Kidney (tissue), 14 donors: ENCODE results near the gene EHD4. TPM values are rescaled to one million over a fixed set of nuclear protein-coding genes. Genes with fewer than 3 reads are reported as not detected.

ENCODE experiments used
- DNase-seq, 5 donors: peaks; one replicate each; pipeline ENCODE4 v3.0.0-alpha.2; 2013 to 2020
- FAIRE-seq: peaks from 2 replicates; lab custom pipeline; 2012; peaks lifted over from hg19 to GRCh38; lab: Jason Lieb, UNC
- H3K27ac ChIP-seq, 2 donors: one replicate each; pipeline ENCODE4 v1.7.0; 2013; ENCODE audit warnings: low read depth in 2 of 2, low read length in 2 of 2, inconsistent platforms in 1 of 2
- H3K27me3 ChIP-seq: one replicate; pipeline ENCODE4 v1.7.1; 2013; ENCODE audit warnings: low read length, inconsistent platforms; ENCODE audit not compliant: control insufficient read depth, insufficient read depth
- H3K36me3 ChIP-seq, 3 donors: one replicate each; pipeline versions ENCODE4 v1.7.0 to v1.7.1; 2013; ENCODE audit warnings: low read length in 3 of 3, control low read depth in 1 of 3, inconsistent platforms in 1 of 3; ENCODE audit not compliant: insufficient read depth in 3 of 3, control insufficient read depth in 2 of 3
- H3K4me1 ChIP-seq, 3 donors: one replicate each; pipeline versions ENCODE4 v1.7.0 to v1.7.1; 2013; ENCODE audit warnings: low read length in 3 of 3, inconsistent platforms in 1 of 3, low read depth in 1 of 3; ENCODE audit not compliant: control insufficient read depth in 2 of 3, insufficient read depth in 2 of 3
- H3K4me3 ChIP-seq, 3 donors: one replicate each; pipeline versions ENCODE4 v1.7.0 to v1.8.1; 2013; ENCODE audit warnings: low read length in 3 of 3, control low read depth in 1 of 3, inconsistent platforms in 1 of 3
- H3K9ac ChIP-seq, 3 donors: one replicate each; pipeline versions ENCODE4 v1.7.0 to v1.7.1; 2013; ENCODE audit warnings: low read length in 3 of 3, control low read depth in 1 of 3, inconsistent platforms in 1 of 3
- H3K9me3 ChIP-seq, 3 donors: one replicate each; pipeline versions ENCODE4 v1.7.0 to v1.7.1; 2013; ENCODE audit warnings: low read length in 3 of 3, control low read depth in 1 of 3, inconsistent platforms in 1 of 3; ENCODE audit not compliant: control insufficient read depth in 2 of 3, insufficient read depth in 1 of 3
- intact Hi-C: fragments of 100-400 bp; cut with DNase I; formaldehyde crosslinking; loops from one replicate; pipeline ENCODE4 v1.11.1; 2022
- polyA plus RNA-seq: library from polyadenylated mRNA; stranded (reverse); fragments of 350-450 nt; fragmentation: Illumina TruSeq; extraction: RNeasy Lipid Tissue Mini Kit (QIAGEN cat#74804); gene quantifications from one replicate; pipeline ENCODE4 v1.2.3, GENCODE V29; 2014; ENCODE audit warnings: low read depth, low replicate concordance; ENCODE audit not compliant: insufficient read depth
- total RNA-seq: library from RNA; stranded (reverse); fragmentation: NEBNext Ultra II Directional; extraction: Animal tissue kit (Norgen Biotek cat#: 25700); gene quantifications from one replicate; pipeline ENCODE4 v1.2.1, GENCODE V29; 2021
- TF ChIP-seq, protein P1 (sequence below): IDR thresholded peaks from 3 replicates; pipeline ENCODE4 v1.5.1; 2012; ENCODE audit warnings: mild to moderate bottlenecking, moderate library complexity, borderline replicate concordance; ENCODE audit not compliant: insufficient read depth; ENCODE audit errors: extremely low read depth
- donor health status: control.
- donor health status: control.
- donor health status: control.
- donor health status: control.
- donor health status: control.
- donor health status: DM: yes; HTN: yes; CAD: no.
- donor health status: Normal renal cell carcinoma (clear cell type).

Gene EHD4
- total and polyA plus RNA-seq, 2 donors from 2014 or later: 15.7 to 38.5 TPM

DNA sequence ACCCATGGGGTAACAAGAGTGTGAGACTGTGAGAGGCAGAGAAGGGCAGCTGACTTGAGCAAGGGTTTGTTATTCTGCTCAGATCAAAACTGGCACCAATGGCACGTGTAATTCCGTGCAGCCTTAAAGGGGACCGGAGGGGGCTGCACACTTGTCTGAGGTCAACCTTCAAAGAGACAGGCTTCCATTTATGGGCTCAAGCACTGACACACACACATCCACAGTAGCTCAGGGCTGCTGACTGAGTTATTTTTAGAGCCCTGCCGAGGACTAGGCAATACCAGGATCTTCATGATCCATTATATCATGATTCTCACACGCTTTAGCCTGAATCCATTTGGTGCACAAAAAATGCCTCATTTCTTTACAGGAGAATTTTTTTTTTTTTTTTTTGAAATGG is 57.9 kb downstream of the EHD4 start:
- peaks cover 0 to 15% (median 4%) of the 10 kb centered on the region in 3 donors for H3K4me1 ChIP-seq
- intact Hi-C loops: no loop called here
- H3K9ac ChIP-seq: no peak overlapping the region
- no peak overlapping the region for H3K27ac ChIP-seq
- H3K36me3 ChIP-seq: peaks cover 0 to 16% (median 6%) of the 10 kb centered on the region in 3 donors
- FAIRE-seq (no peak), DNase-seq (no peak)
- no peaks in the 10 kb centered on the region for H3K27me3 ChIP-seq
- TF ChIP-seq, protein P1, sequence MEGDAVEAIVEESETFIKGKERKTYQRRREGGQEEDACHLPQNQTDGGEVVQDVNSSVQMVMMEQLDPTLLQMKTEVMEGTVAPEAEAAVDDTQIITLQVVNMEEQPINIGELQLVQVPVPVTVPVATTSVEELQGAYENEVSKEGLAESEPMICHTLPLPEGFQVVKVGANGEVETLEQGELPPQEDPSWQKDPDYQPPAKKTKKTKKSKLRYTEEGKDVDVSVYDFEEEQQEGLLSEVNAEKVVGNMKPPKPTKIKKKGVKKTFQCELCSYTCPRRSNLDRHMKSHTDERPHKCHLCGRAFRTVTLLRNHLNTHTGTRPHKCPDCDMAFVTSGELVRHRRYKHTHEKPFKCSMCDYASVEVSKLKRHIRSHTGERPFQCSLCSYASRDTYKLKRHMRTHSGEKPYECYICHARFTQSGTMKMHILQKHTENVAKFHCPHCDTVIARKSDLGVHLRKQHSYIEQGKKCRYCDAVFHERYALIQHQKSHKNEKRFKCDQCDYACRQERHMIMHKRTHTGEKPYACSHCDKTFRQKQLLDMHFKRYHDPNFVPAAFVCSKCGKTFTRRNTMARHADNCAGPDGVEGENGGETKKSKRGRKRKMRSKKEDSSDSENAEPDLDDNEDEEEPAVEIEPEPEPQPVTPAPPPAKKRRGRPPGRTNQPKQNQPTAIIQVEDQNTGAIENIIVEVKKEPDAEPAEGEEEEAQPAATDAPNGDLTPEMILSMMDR: no peak
- H3K4me3 ChIP-seq: no peak overlapping the region
- H3K9me3 ChIP-seq: no peaks in the 10 kb centered on the region

DNA sequence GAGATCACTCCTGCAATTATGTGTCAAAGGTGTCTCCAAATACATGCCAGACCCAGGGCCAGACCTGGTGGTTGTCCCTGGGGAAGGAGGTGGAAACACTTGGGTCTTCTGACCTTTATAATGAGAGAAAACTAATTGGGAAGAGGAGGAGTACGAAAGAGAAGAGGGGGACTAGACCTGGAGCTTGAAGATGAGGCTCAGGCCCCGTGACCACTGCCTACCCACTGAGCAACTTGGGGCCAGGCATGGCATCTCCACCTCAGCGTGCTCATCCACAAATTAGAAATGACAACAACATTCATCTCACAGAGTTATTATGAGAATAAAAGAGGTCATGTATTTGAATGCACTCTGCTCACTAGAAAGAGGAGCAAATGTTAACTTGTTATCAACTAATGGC is 59.1 kb downstream of the EHD4 start:
- H3K36me3 ChIP-seq: peaks cover 0 to 18% (median 8%) of the 10 kb centered on the region in 3 donors
- H3K4me3 ChIP-seq: no peak overlapping the region
- intact Hi-C loops: no loop called here
- H3K27ac ChIP-seq: no peak overlapping the region
- TF ChIP-seq, protein P1: no peak
- FAIRE-seq: no peak
- H3K27me3 ChIP-seq: no peaks in the 10 kb centered on the region
- DNase-seq: no peak
- no peaks in the 10 kb centered on the region for H3K9me3 ChIP-seq
- H3K9ac ChIP-seq: no peak overlapping the region
- H3K4me1 ChIP-seq: peaks cover 0 to 7% (median 4%) of the 10 kb centered on the region in 3 donors

DNA sequence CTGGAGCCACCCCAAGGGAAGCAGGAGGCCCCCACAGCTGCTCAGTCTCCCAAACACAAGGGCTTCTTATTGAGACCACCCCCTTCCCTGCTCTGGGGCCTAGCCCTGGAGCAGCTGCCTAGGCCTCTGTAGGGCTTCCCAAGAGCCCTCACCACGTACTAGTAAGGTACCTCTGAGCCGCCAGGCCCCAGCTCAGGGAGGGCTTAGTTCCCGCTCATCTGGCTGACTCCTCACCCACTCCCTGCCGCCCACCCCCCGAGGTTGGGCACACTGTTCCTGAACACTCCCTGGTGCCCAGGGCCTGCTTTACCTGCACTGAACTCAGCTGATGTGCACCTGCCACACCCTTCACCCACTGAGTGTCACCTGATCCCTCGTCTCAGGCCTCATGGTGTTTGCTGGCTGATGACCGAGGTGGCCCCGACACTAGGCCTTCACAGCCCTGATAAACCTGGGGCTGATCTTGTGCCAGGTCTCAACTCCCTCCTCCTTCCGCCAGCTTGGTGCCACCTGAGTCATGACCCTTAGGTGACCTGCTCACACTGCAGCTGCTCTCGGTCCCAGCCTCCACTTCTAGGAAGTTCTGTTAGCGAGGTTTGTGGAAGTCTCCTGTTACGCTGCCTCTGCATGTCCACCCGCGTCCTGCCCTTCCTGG is 60.5 kb downstream of the EHD4 start:
- no peak overlapping the region for H3K9ac ChIP-seq
- TF ChIP-seq, protein P1: no peak
- H3K4me1 ChIP-seq: peaks cover 0 to 4% (median 0%) of the 10 kb centered on the region in 3 donors
- H3K9me3 ChIP-seq: no peaks in the 10 kb centered on the region
- no peak for FAIRE-seq
- H3K36me3 ChIP-seq: peaks cover 0 to 17% (median 8%) of the 10 kb centered on the region in 3 donors
- no peaks in the 10 kb centered on the region for H3K27me3 ChIP-seq
- intact Hi-C loops: no loop called here
- no peak overlapping the region for H3K4me3 ChIP-seq
- no peak overlapping the region for H3K27ac ChIP-seq
- no peak for DNase-seq
